SJCRH30 (cell line): ENCODE data around the gene DTNA. TPM values are rescaled to one million over a fixed set of nuclear protein-coding genes. Genes with fewer than 3 reads are reported as not detected.
A peak's percentile ranks its signal among the peaks of the same experiment; 100 is the strongest.

ENCODE experiments used
- DNase-seq, 2 experiments: peaks; one replicate each; pipeline ENCODE4 v3.0.0-alpha.2; 2015 to 2020
- H3K27ac ChIP-seq: fragments of 250-450 bp; sonication (Bioruptor Pico); 2 replicates; pipeline ENCODE4 v1.5.1; 2020; ENCODE audit warnings: mild to moderate bottlenecking, moderate library complexity
- H3K27me3 ChIP-seq: fragments of 250-450 bp; sonication (Bioruptor Pico); 2 replicates; pipeline ENCODE4 v1.5.1; 2020; ENCODE audit warnings: mild to moderate bottlenecking, moderate library complexity
- H3K36me3 ChIP-seq: fragments of 250-450 bp; sonication (Bioruptor Pico); 2 replicates; pipeline ENCODE4 v1.5.1; 2020; ENCODE audit warnings: mild to moderate bottlenecking, moderate library complexity
- H3K4me1 ChIP-seq: fragments of 250-450 bp; sonication (Bioruptor Pico); 2 replicates; pipeline ENCODE4 v1.5.1; 2020; ENCODE audit warnings: mild to moderate bottlenecking, moderate library complexity
- H3K4me3 ChIP-seq: fragments of 250-450 bp; sonication (Bioruptor Pico); 2 replicates; pipeline ENCODE4 v1.5.1; 2020; ENCODE audit warnings: mild to moderate bottlenecking, moderate library complexity
- H3K9me3 ChIP-seq: fragments of 250-450 bp; sonication (Bioruptor Pico); replicated peaks from 2 replicates; pipeline ENCODE4 v1.5.1; 2020; ENCODE audit warnings: mild to moderate bottlenecking, moderate library complexity
- total RNA-seq: library from RNA; depleted of rRNA; stranded (reverse); fragments of >200 nt; shearing (Covaris generic); gene quantifications from 2 replicates; pipeline ENCODE4 v1.2.3, GENCODE V29; 2014

DTNA gene
- total RNA-seq, 1 experiment from 2014 or later: 11.9 TPM

- H3K36me3 ChIP-seq: no peaks in the 10 kb centered on the region
- H3K27ac ChIP-seq: no peak overlapping the region
- no peaks in the 10 kb centered on the region for H3K9me3 ChIP-seq
- H3K4me1 ChIP-seq: peaks cover 9% of the 10 kb centered on the region
- DNase-seq: no peak
- H3K27me3 ChIP-seq: no peaks in the 10 kb centered on the region
- no peak overlapping the region for H3K4me3 ChIP-seq
These were observed 90.3 kb downstream of the DTNA start for GRCh38 chr18:34800381-34800780.

GRCh38 chr18:34801774-34802173 is 91.7 kb downstream of the DTNA start:
- no peak overlapping the region for H3K4me3 ChIP-seq
- H3K27ac ChIP-seq: no peak overlapping the region
- H3K4me1 ChIP-seq: no peaks in the 10 kb centered on the region
- no peaks in the 10 kb centered on the region for H3K36me3 ChIP-seq
- no peaks in the 10 kb centered on the region for H3K27me3 ChIP-seq
- H3K9me3 ChIP-seq: no peaks in the 10 kb centered on the region
- DNase-seq: no peak

GRCh38 chr18:34802959-34803358 is 92.9 kb downstream of the DTNA start:
- no peak for DNase-seq

GRCh38 chr18:34803877-34804400 is 93.8 kb downstream of the DTNA start:
- Histone ChIP-seq H3K27me3 (no peaks in the 10 kb centered on the region), H3K4me1 (no peaks in the 10 kb centered on the region), H3K36me3 (no peaks in the 10 kb centered on the region), H3K27ac (no peak overlapping the region), H3K9me3 (no peaks in the 10 kb centered on the region), H3K4me3 (no peak overlapping the region)
- DNase-seq: no peak

More at GRCh38 chr18:34802959-34803358, 92.9 kb downstream of the DTNA start:
- Histone ChIP-seq H3K27ac (no peak overlapping the region), H3K4me1 (no peaks in the 10 kb centered on the region), H3K27me3 (no peaks in the 10 kb centered on the region), H3K36me3 (no peaks in the 10 kb centered on the region), H3K9me3 (no peaks in the 10 kb centered on the region), H3K4me3 (no peak overlapping the region)

GRCh38 chr18:34805103-34805877 is 95.2 kb downstream of the DTNA start:
- Histone ChIP-seq H3K36me3 (no peaks in the 10 kb centered on the region), H3K27ac (no peak overlapping the region), H3K4me1 (no peaks in the 10 kb centered on the region), H3K27me3 (no peaks in the 10 kb centered on the region), H3K4me3 (no peak overlapping the region), H3K9me3 (no peaks in the 10 kb centered on the region)
- DNase-seq: no peak

GRCh38 chr18:34805878-34806351 is 95.8 kb downstream of the DTNA start:
- no peak for DNase-seq
- H3K27ac ChIP-seq: no peak overlapping the region
- no peaks in the 10 kb centered on the region for H3K27me3 ChIP-seq
- H3K4me3 ChIP-seq: no peak overlapping the region
- no peaks in the 10 kb centered on the region for H3K4me1 ChIP-seq
- no peaks in the 10 kb centered on the region for H3K36me3 ChIP-seq
- H3K9me3 ChIP-seq: no peaks in the 10 kb centered on the region

- no peak for DNase-seq
- no peaks in the 10 kb centered on the region for H3K36me3 ChIP-seq
- H3K9me3 ChIP-seq: no peaks in the 10 kb centered on the region
- H3K27ac ChIP-seq: no peak overlapping the region
- no peaks in the 10 kb centered on the region for H3K4me1 ChIP-seq
- no peaks in the 10 kb centered on the region for H3K27me3 ChIP-seq
- H3K4me3 ChIP-seq: no peak overlapping the region
These were observed 96.4 kb downstream of the DTNA start for GRCh38 chr18:34806527-34806926.

GRCh38 chr18:34807106-34807796 is 97.2 kb downstream of the DTNA start:
- H3K27me3 ChIP-seq: no peaks in the 10 kb centered on the region
- H3K9me3 ChIP-seq: no peaks in the 10 kb centered on the region
- H3K36me3 ChIP-seq: no peaks in the 10 kb centered on the region
- no peak overlapping the region for H3K4me3 ChIP-seq
- no peak overlapping the region for H3K27ac ChIP-seq
- no peak for DNase-seq
- no peaks in the 10 kb centered on the region for H3K4me1 ChIP-seq

GRCh38 chr18:34808389-34808788 is 98.3 kb downstream of the DTNA start:
- Histone ChIP-seq H3K27ac (no peak overlapping the region), H3K9me3 (no peaks in the 10 kb centered on the region), H3K27me3 (no peaks in the 10 kb centered on the region), H3K36me3 (no peaks in the 10 kb centered on the region), H3K4me3 (no peak overlapping the region), H3K4me1 (no peaks in the 10 kb centered on the region)
- no peak for DNase-seq

- H3K36me3 ChIP-seq: no peaks in the 10 kb centered on the region
- H3K4me3 ChIP-seq: no peak overlapping the region
- DNase-seq: peak; percentile 43 to 61
- no peaks in the 10 kb centered on the region for H3K4me1 ChIP-seq
- H3K9me3 ChIP-seq: no peaks in the 10 kb centered on the region
- H3K27ac ChIP-seq: no peak overlapping the region
- H3K27me3 ChIP-seq: no peaks in the 10 kb centered on the region
These were observed 99.5 kb downstream of the DTNA start for GRCh38 chr18:34809451-34810072.

- no peak overlapping the region for H3K4me3 ChIP-seq
- DNase-seq: no peak
These were observed 106.1 kb downstream of the DTNA start for GRCh38 chr18:34816183-34816582.

GRCh38 chr18:34817636-34818035 is 107.5 kb downstream of the DTNA start:
- H3K27me3 ChIP-seq: no peaks in the 10 kb centered on the region
- no peaks in the 10 kb centered on the region for H3K9me3 ChIP-seq
- no peaks in the 10 kb centered on the region for H3K36me3 ChIP-seq
- no peak overlapping the region for H3K27ac ChIP-seq
- H3K4me3 ChIP-seq: no peak overlapping the region
- no peaks in the 10 kb centered on the region for H3K4me1 ChIP-seq
- no peak for DNase-seq

More at GRCh38 chr18:34816183-34816582, 106.1 kb downstream of the DTNA start:
- H3K27me3 ChIP-seq: no peaks in the 10 kb centered on the region
- no peaks in the 10 kb centered on the region for H3K9me3 ChIP-seq
- H3K4me1 ChIP-seq: no peaks in the 10 kb centered on the region
- no peak overlapping the region for H3K27ac ChIP-seq
- H3K36me3 ChIP-seq: no peaks in the 10 kb centered on the region

GRCh38 chr18:34818064-34818463 is 108.0 kb downstream of the DTNA start:
- no peaks in the 10 kb centered on the region for H3K4me1 ChIP-seq
- no peak for DNase-seq
- no peaks in the 10 kb centered on the region for H3K36me3 ChIP-seq
- no peaks in the 10 kb centered on the region for H3K27me3 ChIP-seq
- H3K9me3 ChIP-seq: no peaks in the 10 kb centered on the region
- no peak overlapping the region for H3K27ac ChIP-seq
- H3K4me3 ChIP-seq: no peak overlapping the region

- H3K4me3 ChIP-seq: no peak overlapping the region
- DNase-seq: no peak
- H3K27ac ChIP-seq: no peak overlapping the region
- no peaks in the 10 kb centered on the region for H3K9me3 ChIP-seq
- H3K4me1 ChIP-seq: no peaks in the 10 kb centered on the region
- H3K27me3 ChIP-seq: no peaks in the 10 kb centered on the region
- H3K36me3 ChIP-seq: no peaks in the 10 kb centered on the region
These were observed 110.4 kb downstream of the DTNA start for GRCh38 chr18:34820360-34821065.
